Measurements from ENCODE around the gene HAGH.

HAGH gene

GRCh38 chr16:1818873-1819525 is 7.6 kb downstream of the HAGH start:
- H3K4me3 ChIP-seq (ENCODE audit: low read depth, low read length) = no peak overlapping the region
- H3K36me3 ChIP-seq = peaks cover 34% of the 10 kb centered on the region
- TF ChIP-seq CTCF (IDR thresholded peaks at IDR 0.05; ENCODE audit: low read depth, low read length) = no peak
- DNase-seq = no peak
- H3K9me3 ChIP-seq (ENCODE audit: severe bottlenecking) = no peaks in the 10 kb centered on the region
- H3K27me3 ChIP-seq (ENCODE audit: insufficient read depth, low read depth, severe bottlenecking) = no peaks in the 10 kb centered on the region
- H3K27ac ChIP-seq = no peak overlapping the region

GRCh38 chr16:1818204-1818872 is 8.3 kb downstream of the HAGH start:
- peaks cover 34% of the 10 kb centered on the region for H3K36me3 ChIP-seq
- DNase-seq = no peak
- H3K9me3 ChIP-seq (ENCODE audit: severe bottlenecking) = no peaks in the 10 kb centered on the region
- no peaks in the 10 kb centered on the region for H3K27me3 ChIP-seq (ENCODE audit: insufficient read depth, low read depth, severe bottlenecking)
- H3K27ac ChIP-seq = no peak overlapping the region
- no peak for TF ChIP-seq CTCF (IDR thresholded peaks at IDR 0.05; ENCODE audit: low read depth, low read length)
- H3K4me3 ChIP-seq (ENCODE audit: low read depth, low read length) = no peak overlapping the region

GRCh38 chr16:1817716-1818115 is 8.9 kb downstream of the HAGH start:
- DNase-seq = no peak
- H3K36me3 ChIP-seq = peaks cover 31% of the 10 kb centered on the region
- H3K27me3 ChIP-seq (ENCODE audit: insufficient read depth, low read depth, severe bottlenecking) = no peaks in the 10 kb centered on the region
- no peak for TF ChIP-seq CTCF (IDR thresholded peaks at IDR 0.05; ENCODE audit: low read depth, low read length)
- no peaks in the 10 kb centered on the region for H3K9me3 ChIP-seq (ENCODE audit: severe bottlenecking)
- H3K4me3 ChIP-seq (ENCODE audit: low read depth, low read length) = no peak overlapping the region
- H3K27ac ChIP-seq = no peak overlapping the region

- Histone ChIP-seq H3K9me3 (ENCODE audit: severe bottlenecking) (no peaks in the 10 kb centered on the region), H3K4me3 (ENCODE audit: low read depth, low read length) (no peak overlapping the region), H3K27me3 (ENCODE audit: insufficient read depth, low read depth, severe bottlenecking) (no peaks in the 10 kb centered on the region), H3K27ac (no peak overlapping the region), H3K36me3 (peaks cover 26% of the 10 kb centered on the region)
- TF ChIP-seq CTCF (IDR thresholded peaks at IDR 0.05; ENCODE audit: low read depth, low read length) = no peak
- DNase-seq = no peak
These were observed 9.4 kb downstream of the HAGH start for GRCh38 chr16:1817276-1817589.

- no peak overlapping the region for H3K4me3 ChIP-seq (ENCODE audit: low read depth, low read length)
- H3K36me3 ChIP-seq = peaks cover 25% of the 10 kb centered on the region
- no peaks in the 10 kb centered on the region for H3K9me3 ChIP-seq (ENCODE audit: severe bottlenecking)
- no peak for DNase-seq
- TF ChIP-seq CTCF (IDR thresholded peaks at IDR 0.05; ENCODE audit: low read depth, low read length) = no peak
- H3K27ac ChIP-seq = no peak overlapping the region
- no peaks in the 10 kb centered on the region for H3K27me3 ChIP-seq (ENCODE audit: insufficient read depth, low read depth, severe bottlenecking)
These were observed 10.0 kb downstream of the HAGH start for GRCh38 chr16:1816396-1817275.
